Breast epithelium (tissue), 3 donors: Measurements from ENCODE around the gene HPN.

Source experiments
- CTCF ChIP-seq, 3 donors: fragments of 450-650 bp; IDR thresholded peaks; one replicate each; pipeline ENCODE4 v1.5.1; 2016 to 2017; ENCODE audit warnings: antibody characterized with exemption in 3 of 3, mild to moderate bottlenecking in 3 of 3, moderate library complexity in 3 of 3
- POLR2A ChIP-seq: fragments of 450-650 bp; IDR thresholded peaks from one replicate; pipeline ENCODE4 v1.6.1; 2016; ENCODE audit warnings: antibody characterized with exemption, mild to moderate bottlenecking, moderate library complexity
- POLR2AphosphoS5 ChIP-seq, 3 donors: sonication (generic); formaldehyde crosslinking; IDR thresholded peaks; one replicate each; pipeline ENCODE4 v1.6.1; 2017; ENCODE audit warnings: antibody characterized with exemption in 3 of 3

GRCh38 chr19:35108730-35109129 is 67.2 kb downstream of the HPN start:
- TF ChIP-seq CTCF (IDR thresholded peaks at IDR 0.05) (no peak), POLR2AphosphoS5 (IDR thresholded peaks at IDR 0.05) (no peak), POLR2A (no peak)
